Activated effector memory CD4-positive, alpha-beta T cell treated with Interleukin-2 at 50 U/mL for 16 hours (primary cell): Measurements from ENCODE around the gene NFATC2IP.
"Not testable (repeated sequence)": the region's sequence is repeated elsewhere in the genome, so short reads cannot be mapped to it uniquely, and the experiment has no call there.

Experiments used
- DNase-seq: peaks from one replicate; pipeline ENCODE4 v3.0.0-alpha.2; 2020

The NFATC2IP gene

DNA sequence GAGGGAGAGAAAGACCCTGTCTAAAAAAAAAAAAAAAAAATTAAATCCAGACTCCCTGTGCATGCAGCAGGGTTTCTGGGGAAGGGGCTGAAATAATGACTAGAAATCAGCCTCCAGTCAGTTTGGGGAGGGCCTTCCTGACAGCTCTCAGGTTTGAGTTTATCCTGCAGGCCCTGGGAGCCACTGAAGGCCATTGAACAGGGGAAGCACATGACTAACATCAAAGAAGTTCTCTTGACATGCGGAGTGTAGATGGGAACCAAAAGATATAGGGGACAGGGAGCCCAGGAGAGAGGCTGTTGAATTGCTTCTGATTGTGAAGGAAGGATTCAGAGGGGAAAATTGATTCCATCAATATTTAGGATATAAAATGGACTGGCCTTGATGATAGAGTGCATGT is 22.9 kb upstream of the NFATC2IP start:
- no peak for DNase-seq

DNA sequence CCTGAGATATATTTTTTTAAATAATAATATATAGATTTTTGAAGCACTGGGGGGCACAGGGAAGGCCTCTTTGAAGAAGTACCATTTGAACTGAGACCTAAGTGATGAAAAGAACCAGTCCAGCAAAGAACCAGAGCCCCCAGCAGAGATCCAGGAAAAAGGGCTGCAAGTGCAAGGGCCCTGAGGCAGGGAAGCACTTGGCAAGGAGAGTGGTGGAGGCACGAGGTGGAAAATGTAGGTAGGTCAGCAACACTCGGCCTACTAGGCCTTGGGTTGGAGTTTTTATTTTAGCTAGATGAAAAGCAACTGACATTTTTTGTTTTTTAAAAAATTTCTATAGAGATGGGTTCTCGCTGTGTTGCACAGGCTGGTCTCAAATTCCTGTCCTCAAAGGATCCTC is 20.5 kb upstream of the NFATC2IP start:
- DNase-seq, result no peak

DNA sequence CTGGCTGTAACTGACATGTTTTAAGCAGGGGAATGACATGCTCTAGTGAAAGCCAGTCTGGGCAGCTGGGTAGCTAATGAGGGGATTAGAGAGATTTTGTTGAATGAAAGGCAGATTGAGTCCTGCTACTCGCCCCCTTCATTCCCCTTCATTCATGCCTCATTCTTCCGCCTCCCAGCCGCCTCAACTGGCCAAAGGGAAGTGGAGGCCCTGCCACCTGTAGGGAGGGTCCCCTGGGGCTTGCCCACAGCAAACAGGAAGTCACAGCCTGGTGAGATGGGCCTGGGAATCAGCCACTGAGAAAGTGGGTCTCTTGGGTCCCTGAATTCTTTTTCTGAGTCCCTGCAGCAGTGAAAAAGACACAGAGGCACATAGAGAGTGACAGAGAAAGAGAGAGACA is 20.1 kb upstream of the NFATC2IP start:
- no peak for DNase-seq

GRCh38 chr16:28931801-28932225 is 18.9 kb upstream of the NFATC2IP start, which contains the start of gene CD19:
CD19 (plus strand) TSS chr16:28931971; CDS start chr16:28932001, 30 bp downstream.
- no peak for DNase-seq

DNA sequence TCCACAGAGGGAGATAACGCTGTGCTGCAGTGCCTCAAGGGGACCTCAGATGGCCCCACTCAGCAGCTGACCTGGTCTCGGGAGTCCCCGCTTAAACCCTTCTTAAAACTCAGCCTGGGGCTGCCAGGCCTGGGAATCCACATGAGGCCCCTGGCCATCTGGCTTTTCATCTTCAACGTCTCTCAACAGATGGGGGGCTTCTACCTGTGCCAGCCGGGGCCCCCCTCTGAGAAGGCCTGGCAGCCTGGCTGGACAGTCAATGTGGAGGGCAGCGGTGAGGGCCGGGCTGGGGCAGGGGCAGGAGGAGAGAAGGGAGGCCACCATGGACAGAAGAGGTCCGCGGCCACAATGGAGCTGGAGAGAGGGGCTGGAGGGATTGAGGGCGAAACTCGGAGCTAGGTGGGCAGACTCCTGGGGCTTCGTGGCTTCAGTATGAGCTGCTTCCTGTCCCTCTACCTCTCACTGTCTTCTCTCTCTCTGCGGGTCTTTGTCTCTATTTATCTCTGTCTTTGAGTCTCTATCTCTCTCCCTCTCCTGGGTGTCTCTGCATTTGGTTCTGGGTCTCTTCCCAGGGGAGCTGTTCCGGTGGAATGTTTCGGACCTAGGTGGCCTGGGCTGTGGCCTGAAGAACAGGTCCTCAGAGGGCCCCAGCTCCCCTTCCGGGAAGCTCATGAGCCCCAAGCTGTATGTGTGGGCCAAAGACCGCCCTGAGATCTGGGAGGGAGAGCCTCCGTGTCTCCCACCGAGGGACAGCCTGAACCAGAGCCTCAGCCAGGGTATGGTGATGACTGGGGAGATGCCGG is 18.2 kb upstream of the NFATC2IP start:
- DNase-seq, result no peak

GRCh38 chr16:28933171-28933570 is 17.6 kb upstream of the NFATC2IP start:
- DNase-seq, result no peak

DNA sequence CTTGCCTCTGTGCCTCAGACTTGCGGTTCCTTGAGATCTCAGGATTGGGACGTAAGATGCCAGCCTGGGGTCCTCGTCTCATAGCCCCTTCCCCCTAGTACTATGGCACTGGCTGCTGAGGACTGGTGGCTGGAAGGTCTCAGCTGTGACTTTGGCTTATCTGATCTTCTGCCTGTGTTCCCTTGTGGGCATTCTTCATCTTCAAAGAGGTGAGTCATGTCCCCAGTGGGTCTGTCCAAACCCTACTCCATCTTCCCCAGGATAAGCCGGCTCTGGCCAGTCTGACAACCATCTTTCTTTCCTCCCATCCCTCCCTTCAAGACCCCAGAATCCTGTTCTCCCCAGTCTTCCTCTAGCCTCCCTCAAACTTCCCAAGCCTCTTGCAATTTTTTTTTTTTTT is 15.4 kb upstream of the NFATC2IP start:
- DNase-seq, result no peak

DNA sequence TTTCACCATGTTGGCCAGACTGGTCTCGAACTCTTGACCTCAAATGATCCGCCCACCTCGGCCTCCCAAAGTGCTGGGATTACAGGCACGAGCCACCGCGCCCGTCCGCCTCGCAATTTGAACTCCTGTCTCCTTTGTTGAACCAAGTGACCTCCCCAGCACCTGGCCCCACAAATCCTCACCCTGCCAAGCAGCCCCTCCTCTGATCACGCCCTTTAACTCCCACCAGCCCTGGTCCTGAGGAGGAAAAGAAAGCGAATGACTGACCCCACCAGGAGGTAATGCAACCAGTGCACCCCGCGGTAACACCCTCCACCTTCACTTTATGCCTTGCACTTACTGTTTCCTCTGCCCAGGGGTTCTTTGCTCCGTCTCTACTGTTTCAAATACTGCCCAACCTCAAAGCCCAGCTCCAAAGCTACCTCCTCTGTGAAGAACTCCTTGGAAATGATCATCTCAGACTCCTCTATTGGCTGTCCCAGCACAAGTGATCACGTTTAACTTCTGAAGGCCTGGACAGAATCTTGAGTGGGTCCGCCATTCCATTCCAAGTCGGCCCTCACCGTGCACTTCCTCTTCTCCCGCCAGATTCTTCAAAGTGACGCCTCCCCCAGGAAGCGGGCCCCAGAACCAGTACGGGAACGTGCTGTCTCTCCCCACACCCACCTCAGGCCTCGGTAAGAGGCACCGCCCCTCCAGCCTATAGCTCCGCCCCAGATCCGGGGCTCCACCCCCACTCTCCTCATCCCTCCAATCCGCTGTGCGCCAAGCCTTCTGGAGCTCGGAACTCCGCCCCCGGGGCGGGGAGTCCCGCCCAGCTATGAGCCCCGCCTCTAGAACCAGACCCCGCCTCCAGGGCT is 14.6 kb upstream of the NFATC2IP start:
- peak; percentile 72 for DNase-seq

- DNase-seq, result no peak
Measured at GRCh38 chr16:28936784-28937155, 14.0 kb upstream of the NFATC2IP start.

GRCh38 chr16:28937222-28937876 is 13.4 kb upstream of the NFATC2IP start:
- DNase-seq, result no peak

DNA sequence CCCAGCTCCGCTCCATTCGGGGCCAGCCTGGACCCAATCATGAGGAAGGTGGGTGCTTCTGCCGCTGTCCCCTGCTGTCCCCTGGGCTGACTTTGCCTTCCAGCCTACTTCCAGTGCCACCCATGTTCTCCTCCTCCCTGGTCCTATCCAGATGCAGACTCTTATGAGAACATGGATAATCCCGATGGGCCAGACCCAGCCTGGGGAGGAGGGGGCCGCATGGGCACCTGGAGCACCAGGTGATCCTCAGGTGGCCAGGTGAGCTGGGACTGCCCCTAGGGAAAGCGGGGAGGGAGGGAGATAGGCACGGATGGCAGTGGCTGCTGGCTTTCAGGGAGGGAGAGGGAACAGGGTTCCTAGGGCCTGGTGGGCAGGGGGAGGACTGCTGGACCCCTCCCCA is 12.0 kb upstream of the NFATC2IP start:
- no peak for DNase-seq

GRCh38 chr16:28939825-28940224 is 10.9 kb upstream of the NFATC2IP start:
- not testable (repeated sequence) for DNase-seq

DNA sequence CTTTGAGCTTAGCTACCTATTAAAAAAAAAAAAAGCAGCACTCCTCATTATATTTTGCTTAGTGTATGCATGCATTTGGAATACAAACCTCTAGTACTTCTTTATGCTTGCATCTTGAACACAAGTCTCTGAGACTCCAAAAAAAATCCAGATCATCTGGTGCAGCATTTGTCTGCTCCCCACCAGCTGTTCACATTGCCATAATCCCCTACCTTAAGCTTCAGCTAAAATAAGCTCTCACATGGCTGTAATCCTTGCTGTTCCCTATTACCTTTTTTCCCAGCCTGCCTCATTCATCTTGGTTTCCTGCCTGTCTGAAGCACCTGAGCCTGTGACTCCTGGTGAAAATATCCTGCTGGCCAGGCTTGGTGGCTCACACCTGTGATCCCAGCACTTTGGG is 7.5 kb upstream of the NFATC2IP start:
- DNase-seq, result no peak

DNA sequence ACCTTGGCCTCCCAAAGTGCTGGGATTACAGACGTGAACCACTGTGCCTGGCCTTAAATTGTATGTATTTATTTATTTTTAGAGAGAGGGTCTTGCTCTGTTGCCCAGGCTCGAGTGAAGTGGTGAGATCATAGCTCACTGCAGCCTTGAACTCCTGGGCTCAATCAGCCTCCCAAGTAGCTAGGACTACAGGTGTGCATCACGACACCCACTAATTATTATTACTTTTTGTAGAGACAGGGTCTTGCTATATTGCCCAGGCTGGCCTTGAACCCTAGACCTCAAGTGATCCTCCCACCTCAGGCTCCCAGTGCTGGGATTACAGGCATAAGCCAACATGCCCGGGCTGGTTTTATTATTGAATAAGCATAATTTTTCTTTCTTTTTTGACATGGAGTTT is 4.1 kb upstream of the NFATC2IP start:
- DNase-seq, result no peak

- DNase-seq, result no peak
Measured at GRCh38 chr16:28951410-28951943, 740 bp downstream of the NFATC2IP start.

GRCh38 chr16:28958216-28958615 is 7.5 kb downstream of the NFATC2IP start:
- no peak for DNase-seq

DNA sequence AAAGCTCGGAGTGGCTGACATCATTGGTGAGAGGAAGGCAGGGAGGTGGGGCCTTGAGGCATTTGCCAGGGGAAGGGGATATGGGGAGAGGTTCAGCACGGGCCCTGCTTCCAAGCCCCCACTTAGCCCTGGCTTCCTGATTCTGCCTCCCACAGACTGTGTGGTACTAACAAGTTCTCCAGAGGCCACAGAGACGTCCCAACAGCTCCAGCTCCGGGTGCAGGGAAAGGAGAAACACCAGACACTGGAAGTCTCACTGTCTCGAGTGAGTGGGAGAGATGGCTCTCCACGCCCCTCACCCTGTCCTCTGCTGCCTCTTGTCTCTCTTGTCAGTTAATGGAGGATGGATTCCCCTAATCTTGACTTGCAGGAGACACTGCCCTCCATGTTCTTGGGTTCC is 8.1 kb downstream of the NFATC2IP start:
- no peak for DNase-seq

- DNase-seq, result no peak
Measured at GRCh38 chr16:28964072-28964471, 13.3 kb downstream of the NFATC2IP start.

DNA sequence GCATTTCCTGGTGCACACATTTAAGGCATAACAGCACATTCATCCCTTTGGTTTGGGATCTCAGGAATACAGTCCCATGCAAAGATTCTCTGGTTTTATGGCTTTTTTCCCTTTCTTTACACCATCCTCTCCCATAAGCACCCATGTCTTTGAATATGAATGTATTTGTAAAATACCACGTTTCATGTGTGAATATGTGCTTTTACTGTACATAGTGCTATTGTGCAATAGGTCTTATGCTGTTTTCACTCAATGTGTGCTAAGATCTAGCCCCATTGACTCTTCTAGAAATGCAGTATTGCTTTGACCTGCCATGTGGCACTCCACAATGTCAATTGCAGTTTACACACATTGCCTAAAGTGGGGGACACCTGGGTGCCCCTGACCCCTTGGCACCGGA is 13.8 kb downstream of the NFATC2IP start:
- no peak for DNase-seq

- no peak for DNase-seq
Measured at GRCh38 chr16:28967156-28967555, 16.4 kb downstream of the NFATC2IP start.

DNA sequence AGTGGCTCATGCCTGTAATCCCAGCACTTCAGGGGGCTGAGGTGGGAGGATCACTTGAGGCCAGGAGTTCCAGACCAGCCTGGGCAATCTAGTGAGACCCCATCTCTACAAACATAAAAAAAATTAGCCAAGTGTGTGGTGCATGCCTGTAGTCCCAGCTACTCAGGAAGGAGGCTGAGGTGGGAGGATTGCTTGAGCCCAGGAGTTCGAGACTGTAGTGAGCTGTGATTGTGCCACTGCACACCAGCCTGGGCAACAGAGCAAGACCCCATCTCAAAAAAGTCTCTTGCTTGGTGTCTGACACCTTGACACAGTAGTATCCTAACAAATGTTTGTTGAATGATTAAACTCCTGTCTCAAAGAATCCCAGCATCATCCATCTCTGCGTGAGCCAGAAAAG is 19.0 kb downstream of the NFATC2IP start:
- not testable (repeated sequence) for DNase-seq

GRCh38 chr16:28974007-28974436 is 23.3 kb downstream of the NFATC2IP start:
- DNase-seq, result no peak
